CD4-positive, CD25-positive, alpha-beta regulatory T cell (primary cell): ENCODE data around the gene PDE4D. TPM values are rescaled to one million over a fixed set of nuclear protein-coding genes. Genes with fewer than 3 reads are reported as not detected.
A peak's percentile ranks its signal among the peaks of the same experiment; 100 is the strongest.

Experiments
- ATAC-seq, 2 donors: fragments of 150-1000 bp; cut with Tn5 transposase; one replicate each; pipeline ENCODE4 v1.10.0; 2021; ENCODE audit warnings: low read depth in 2 of 2, moderate number of reproducible peaks in 2 of 2, moderate library complexity in 1 of 2
- DNase-seq, 3 donors: peaks; one replicate each; pipeline versions ENCODE4 v3.0.0 to v3.0.0-alpha.2; 2012 to 2022; ENCODE audit warnings: mixed read lengths in 1 of 3
- H3K27ac ChIP-seq: one replicate; pipeline ENCODE4 v1.7.0; 2013; ENCODE audit warnings: mild to moderate bottlenecking, low read length; ENCODE audit not compliant: insufficient read depth, poor library complexity, severe bottlenecking
- H3K27me3 ChIP-seq: one replicate; pipeline ENCODE4 v1.7.0; 2013; ENCODE audit warnings: low read length; ENCODE audit not compliant: control insufficient read depth, insufficient read depth
- H3K36me3 ChIP-seq: one replicate; pipeline ENCODE4 v1.7.0; 2013; ENCODE audit warnings: mild to moderate bottlenecking, low read length, moderate library complexity; ENCODE audit not compliant: control insufficient read depth, insufficient read depth
- H3K4me1 ChIP-seq: 2 replicates; pipeline ENCODE4 v1.7.0; 2013; ENCODE audit warnings: mild to moderate bottlenecking, low read length; ENCODE audit not compliant: insufficient read depth, control insufficient read depth, poor library complexity, severe bottlenecking
- H3K4me3 ChIP-seq: one replicate; pipeline ENCODE4 v1.7.0; 2013; ENCODE audit warnings: low read depth, mild to moderate bottlenecking, low read length, moderate library complexity
- H3K9me3 ChIP-seq, 2 experiments: 1 replicate in 1 of 2; 2 replicates in 1 of 2; pipeline ENCODE4 v1.7.0; 2013; ENCODE audit warnings: low read length in 2 of 2, mild to moderate bottlenecking in 1 of 2, moderate library complexity in 1 of 2; ENCODE audit not compliant: control insufficient read depth in 2 of 2
- H3K27ac Mint-ChIP-seq, 3 donors: one replicate each; pipeline ENCODE4 v1.8.0; 2020 to 2022; ENCODE audit warnings: mild to moderate bottlenecking in 3 of 3, mixed read lengths in 3 of 3, moderate library complexity in 2 of 3
- H3K27me3 Mint-ChIP-seq: one replicate; pipeline ENCODE4 v1.8.0; 2022; ENCODE audit warnings: mild to moderate bottlenecking, mixed read lengths
- H3K36me3 Mint-ChIP-seq: one replicate; pipeline ENCODE4 v1.8.0; 2020; ENCODE audit warnings: mixed read lengths
- H3K4me1 Mint-ChIP-seq, 4 donors: one replicate each; pipeline ENCODE4 v1.8.0; 2020 to 2022; ENCODE audit warnings: mixed read lengths in 4 of 4, mild to moderate bottlenecking in 1 of 4
- H3K4me3 Mint-ChIP-seq, 4 donors: one replicate each; pipeline ENCODE4 v1.8.0; 2020 to 2022; ENCODE audit warnings: mild to moderate bottlenecking in 4 of 4, mixed read lengths in 4 of 4, moderate library complexity in 3 of 4
- H3K9me3 Mint-ChIP-seq, 7 donors: one replicate each; pipeline ENCODE4 v1.8.0; 2020 to 2022; ENCODE audit warnings: mixed read lengths in 7 of 7, mild to moderate bottlenecking in 3 of 7, moderate library complexity in 2 of 7
- polyA plus RNA-seq, 4 donors: library from polyadenylated mRNA; unstranded; fragments of 300-500 nt; fragmentation: Illumina TruSeq; gene quantifications; one replicate each; pipeline ENCODE4 v1.2.3, GENCODE V29; 2021
- total RNA-seq: library from RNA; stranded (reverse); gene quantifications from one replicate; pipeline ENCODE4 v1.2.3, GENCODE V29; 2022

Gene PDE4D
- total and polyA plus RNA-seq, 5 donors from 2014 or later = 2.1 to 39.9 (median 4.8) TPM

GRCh38 chr5:59772757-59773156 is 120.8 kb downstream of the PDE4D start:
- H3K27me3 Mint-ChIP-seq = peaks cover 14% of the 10 kb centered on the region
- ATAC-seq (no peak), DNase-seq (no peak)
- H3K27me3 ChIP-seq = peaks cover 7% of the 10 kb centered on the region
- H3K4me1 Mint-ChIP-seq = peaks cover 0 to 13% (median 7%) of the 10 kb centered on the region in 4 donors
- no peak overlapping the region for H3K27ac ChIP-seq
- H3K36me3 ChIP-seq = no peaks in the 10 kb centered on the region
- H3K27ac Mint-ChIP-seq = no peak overlapping the region
- H3K4me3 Mint-ChIP-seq = no peak overlapping the region
- no peaks in the 10 kb centered on the region for H3K36me3 Mint-ChIP-seq
- H3K9me3 Mint-ChIP-seq = peaks cover 0 to 2% (median 0%) of the 10 kb centered on the region in 7 donors
- no peak overlapping the region for H3K4me3 ChIP-seq
- H3K9me3 ChIP-seq = no peaks in the 10 kb centered on the region
- no peaks in the 10 kb centered on the region for H3K4me1 ChIP-seq

- Mint-ChIP-seq H3K36me3 (no peaks in the 10 kb centered on the region), H3K4me1 (peaks cover 0 to 13% (median 10%) of the 10 kb centered on the region in 4 donors), H3K27me3 (peaks cover 19% of the 10 kb centered on the region), H3K4me3 (no peak overlapping the region), H3K27ac (no peak overlapping the region), H3K9me3 (peaks cover 0 to 2% (median 0%) of the 10 kb centered on the region in 7 donors)
- Histone ChIP-seq H3K27ac (no peak overlapping the region), H3K4me1 (no peaks in the 10 kb centered on the region), H3K4me3 (no peak overlapping the region), H3K27me3 (peaks cover 7% of the 10 kb centered on the region), H3K9me3 (no peaks in the 10 kb centered on the region), H3K36me3 (no peaks in the 10 kb centered on the region)
- ATAC-seq = no peak
- DNase-seq = no peak
Observed at GRCh38 chr5:59772206-59772605, 121.3 kb downstream of the PDE4D start.

GRCh38 chr5:59770953-59771352 is 122.6 kb downstream of the PDE4D start:
- no peaks in the 10 kb centered on the region for H3K36me3 Mint-ChIP-seq
- H3K4me3 ChIP-seq = no peak overlapping the region
- peaks cover 0 to 2% (median 0%) of the 10 kb centered on the region in 7 donors for H3K9me3 Mint-ChIP-seq
- H3K4me1 Mint-ChIP-seq = peaks cover 0 to 16% (median 14%) of the 10 kb centered on the region in 4 donors
- peaks cover 10% of the 10 kb centered on the region for H3K27me3 Mint-ChIP-seq
- H3K4me1 ChIP-seq = no peaks in the 10 kb centered on the region
- H3K4me3 Mint-ChIP-seq = no peak overlapping the region
- DNase-seq (no peak), ATAC-seq (no peak)
- H3K27ac ChIP-seq = no peak overlapping the region
- H3K36me3 ChIP-seq = no peaks in the 10 kb centered on the region
- H3K27ac Mint-ChIP-seq = no peak overlapping the region
- H3K9me3 ChIP-seq = no peaks in the 10 kb centered on the region
- H3K27me3 ChIP-seq = peaks cover 7% of the 10 kb centered on the region

- Histone ChIP-seq H3K9me3 (no peaks in the 10 kb centered on the region), H3K4me1 (no peaks in the 10 kb centered on the region), H3K27ac (no peak overlapping the region), H3K27me3 (peaks cover 7% of the 10 kb centered on the region), H3K36me3 (no peaks in the 10 kb centered on the region), H3K4me3 (no peak overlapping the region)
- H3K36me3 Mint-ChIP-seq = no peaks in the 10 kb centered on the region
- H3K27me3 Mint-ChIP-seq = peaks cover 13% of the 10 kb centered on the region
- H3K27ac Mint-ChIP-seq = no peak overlapping the region
- DNase-seq (no peak), ATAC-seq (no peak)
- peaks cover 0 to 2% (median 0%) of the 10 kb centered on the region in 7 donors for H3K9me3 Mint-ChIP-seq
- H3K4me1 Mint-ChIP-seq = peaks cover 0 to 22% (median 17%) of the 10 kb centered on the region in 4 donors
- no peak overlapping the region for H3K4me3 Mint-ChIP-seq
Observed at GRCh38 chr5:59769832-59770231, 123.7 kb downstream of the PDE4D start.

- H3K4me3 ChIP-seq = peak overlapping the region; percentile 72
- H3K9me3 Mint-ChIP-seq = peaks cover 0 to 2% (median 0%) of the 10 kb centered on the region in 7 donors
- DNase-seq (no peak), ATAC-seq (no peak)
- H3K36me3 Mint-ChIP-seq = no peaks in the 10 kb centered on the region
- H3K4me3 Mint-ChIP-seq = peak overlapping the region; percentile 80 to 93 (median 88)
- no peaks in the 10 kb centered on the region for H3K36me3 ChIP-seq
- no peak overlapping the region for H3K27ac Mint-ChIP-seq
- H3K27ac ChIP-seq = no peak overlapping the region
- peaks cover 0 to 28% (median 18%) of the 10 kb centered on the region in 4 donors for H3K4me1 Mint-ChIP-seq
- H3K4me1 ChIP-seq = no peaks in the 10 kb centered on the region
- H3K9me3 ChIP-seq = no peaks in the 10 kb centered on the region
- peaks cover 7% of the 10 kb centered on the region for H3K27me3 ChIP-seq
- peaks cover 13% of the 10 kb centered on the region for H3K27me3 Mint-ChIP-seq
Observed at GRCh38 chr5:59769041-59769360, 124.5 kb downstream of the PDE4D start.

- H3K36me3 Mint-ChIP-seq = no peaks in the 10 kb centered on the region
- H3K27me3 Mint-ChIP-seq = peaks cover 13% of the 10 kb centered on the region
- Histone ChIP-seq H3K36me3 (no peaks in the 10 kb centered on the region), H3K4me3 (peak overlapping the region; percentile 72), H3K27ac (no peak overlapping the region), H3K9me3 (no peaks in the 10 kb centered on the region), H3K4me1 (no peaks in the 10 kb centered on the region), H3K27me3 (peaks cover 7% of the 10 kb centered on the region)
- H3K27ac Mint-ChIP-seq = peak overlapping the region in 2 of 3 donors; percentile 79 to 82
- peaks cover 0 to 34% (median 21%) of the 10 kb centered on the region in 4 donors for H3K4me1 Mint-ChIP-seq
- DNase-seq = peak; percentile 2 to 35 (median 16)
- H3K9me3 Mint-ChIP-seq = peaks cover 0 to 2% (median 0%) of the 10 kb centered on the region in 7 donors
- peak; percentile 43 to 69 for ATAC-seq
- peak overlapping the region; percentile 80 to 93 (median 88) for H3K4me3 Mint-ChIP-seq
Observed at GRCh38 chr5:59768152-59769040, 125.1 kb downstream of the PDE4D start.

- H3K27me3 Mint-ChIP-seq = peaks cover 13% of the 10 kb centered on the region
- peaks cover 0 to 34% (median 21%) of the 10 kb centered on the region in 4 donors for H3K4me1 Mint-ChIP-seq
- peak overlapping the region; percentile 80 to 93 (median 88) for H3K4me3 Mint-ChIP-seq
- peak overlapping the region; percentile 72 for H3K4me3 ChIP-seq
- DNase-seq (no peak), ATAC-seq (no peak)
- no peaks in the 10 kb centered on the region for H3K9me3 ChIP-seq
- H3K4me1 ChIP-seq = no peaks in the 10 kb centered on the region
- no peaks in the 10 kb centered on the region for H3K36me3 Mint-ChIP-seq
- H3K27ac Mint-ChIP-seq = peak overlapping the region in 2 of 3 donors; percentile 79 to 82
- H3K9me3 Mint-ChIP-seq = peaks cover 0 to 2% (median 0%) of the 10 kb centered on the region in 7 donors
- H3K36me3 ChIP-seq = no peaks in the 10 kb centered on the region
- H3K27ac ChIP-seq = no peak overlapping the region
- H3K27me3 ChIP-seq = peaks cover 7% of the 10 kb centered on the region
Observed at GRCh38 chr5:59767681-59768151, 125.8 kb downstream of the PDE4D start.
